Hippocampal formation (tissue), 2 donors: ENCODE results near the gene RALGAPB.
"Not testable (repeated sequence)": the region's sequence is repeated elsewhere in the genome, so short reads cannot be mapped to it uniquely, and the experiment has no call there.

Experiments
- DNase-seq, 2 donors: peaks; one replicate each; lab custom pipeline; 2025; lab: John Stamatoyannopoulos, UW

The RALGAPB gene

GRCh38 chr20:38585404-38586180 is 112.9 kb downstream of the RALGAPB start:
- no peak for DNase-seq

- no peak for DNase-seq
Observed at GRCh38 chr20:38586181-38586525, 113.5 kb downstream of the RALGAPB start.

- no peak for DNase-seq
Observed at GRCh38 chr20:38588303-38588702, 115.7 kb downstream of the RALGAPB start.

- DNase-seq: no peak
Observed at GRCh38 chr20:38589351-38589750, 116.7 kb downstream of the RALGAPB start.

- DNase-seq: no peak
Observed at GRCh38 chr20:38589967-38590675, 117.5 kb downstream of the RALGAPB start.

GRCh38 chr20:38590676-38591473 is 118.2 kb downstream of the RALGAPB start:
- DNase-seq: no peak

GRCh38 chr20:38591474-38592410 is 119.1 kb downstream of the RALGAPB start:
- DNase-seq: no peak

GRCh38 chr20:38592411-38592790 is 119.8 kb downstream of the RALGAPB start:
- not testable (repeated sequence) for DNase-seq

- not testable (repeated sequence) for DNase-seq
Observed at GRCh38 chr20:38594281-38594680, 121.6 kb downstream of the RALGAPB start.

- DNase-seq: not testable (repeated sequence)
Observed at GRCh38 chr20:38595886-38596285, 123.2 kb downstream of the RALGAPB start.

- DNase-seq: no peak
Observed at GRCh38 chr20:38599410-38599882, 126.8 kb downstream of the RALGAPB start.

GRCh38 chr20:38600057-38600456 is 127.4 kb downstream of the RALGAPB start:
- DNase-seq: no peak

- no peak for DNase-seq
Observed at GRCh38 chr20:38601216-38602184, 128.9 kb downstream of the RALGAPB start, which contains the start of gene ARHGAP40. Gene ARHGAP40, plus strand, starts transcription at chr20:38601809.

GRCh38 chr20:38602185-38602581 is 129.5 kb downstream of the RALGAPB start:
- DNase-seq: no peak

GRCh38 chr20:38603286-38603685 is 130.6 kb downstream of the RALGAPB start:
- DNase-seq: no peak

- DNase-seq: no peak
Observed at GRCh38 chr20:38604873-38605303, 132.2 kb downstream of the RALGAPB start.

GRCh38 chr20:38607351-38607750 is 134.7 kb downstream of the RALGAPB start:
- no peak for DNase-seq

- no peak for DNase-seq
Observed at GRCh38 chr20:38608188-38608587, 135.5 kb downstream of the RALGAPB start.

- DNase-seq: no peak
Observed at GRCh38 chr20:38609815-38610214, 137.2 kb downstream of the RALGAPB start.

GRCh38 chr20:38610521-38610920 is 137.9 kb downstream of the RALGAPB start:
- no peak for DNase-seq
